ENCODE measurements around the gene TMEM135. TPM values are rescaled to one million over a fixed set of nuclear protein-coding genes. Genes with fewer than 3 reads are reported as not detected.
"Not testable (repeated sequence)": the region's sequence is repeated elsewhere in the genome, so short reads cannot be mapped to it uniquely, and the experiment has no call there.

TMEM135 gene
- polyA plus RNA-seq, 1 of the 3 experiments (the other 2 are of a cell fraction), result 3.0 TPM

DNA sequence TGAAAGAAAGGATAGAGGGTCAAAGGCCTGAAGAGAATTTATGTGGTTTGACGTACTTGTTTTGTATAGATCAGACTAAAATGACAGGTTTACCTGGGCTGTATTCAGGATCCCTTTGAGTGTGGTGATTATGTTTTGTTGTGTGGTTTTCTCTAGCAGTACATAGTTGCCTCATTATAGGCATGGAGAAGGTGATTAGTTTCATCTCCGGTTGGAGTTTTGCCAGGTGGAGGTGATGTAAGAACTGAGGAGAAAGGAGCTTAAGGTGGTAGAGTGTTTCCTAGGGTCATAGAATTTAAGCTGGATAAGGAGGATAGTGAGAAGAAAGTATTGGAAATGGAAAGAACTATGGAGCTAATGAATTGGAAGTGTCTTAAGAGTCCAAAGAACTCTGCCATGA is 229.0 kb downstream of the TMEM135 start:
- ChIA-PET POLR2A (no interaction called here), CTCF (interaction anchor here (1.3 kb wide), 1 partner anchor 15 kb away, joined by 4 read pairs; no protein-coding TSS in a partner anchor)
- no peaks in the 10 kb centered on the region for H3K9me2 ChIP-seq
- H3F3A ChIP-seq (replicated peaks; ENCODE audit: insufficient read depth), result peaks cover 21% of the 10 kb centered on the region
- H3K27ac ChIP-seq (ENCODE audit: low read depth in 2 of 2, low read length in 1 of 2), result no peak overlapping the region
- no peak overlapping the region for H3K4me2 ChIP-seq
- 72% methylated on average over 2 of the region's 2 CpGs for WGBS (ENCODE audit: low lambda C conversion rate)
- TF ChIP-seq MEF2A (IDR thresholded peaks at IDR 0.05; ENCODE audit: borderline replicate concordance, low read depth) (no peak), TEAD4 (IDR thresholded peaks at IDR 0.05; ENCODE audit: borderline replicate concordance, insufficient read depth) (no peak), ELF1 (IDR thresholded peaks at IDR 0.05) (no peak), FOXJ3 (CRISPR knock-in tag; IDR thresholded peaks at IDR 0.05) (no peak), FOSL2 (IDR thresholded peaks at IDR 0.05; ENCODE audit: borderline replicate concordance, low read depth) (no peak), SMC3 (IDR thresholded peaks at IDR 0.05; ENCODE audit: low read depth, low read length) (no peak), IRF3 (IDR thresholded peaks at IDR 0.05; ENCODE audit: low read depth, low read length) (no peak), RXRA (IDR thresholded peaks at IDR 0.05; ENCODE audit: borderline replicate concordance, low read depth) (no peak), REST (IDR thresholded peaks at IDR 0.05; ENCODE audit: low read depth, low read length) (no peak), EZH2phosphoT487 (IDR thresholded peaks at IDR 0.05; ENCODE audit: borderline replicate concordance, low read depth) (no peak), CTCF (IDR thresholded peaks at IDR 0.05) (no peak), JUND (IDR thresholded peaks at IDR 0.05) (no peak), RFX5 (IDR thresholded peaks at IDR 0.05; ENCODE audit: low read length) (no peak), NRF1 (IDR thresholded peaks at IDR 0.05; ENCODE audit: low read depth, low read length) (no peak), POLR2AphosphoS5 (IDR thresholded peaks at IDR 0.05; ENCODE audit: low read depth, low read length) (no peak), GABPA (IDR thresholded peaks at IDR 0.05; ENCODE audit: low read depth) (no peak), NFIC (IDR thresholded peaks at IDR 0.05; ENCODE audit: borderline replicate concordance) (no peak), FOXM1 (IDR thresholded peaks at IDR 0.05; ENCODE audit: low read depth) (no peak), PBX3 (IDR thresholded peaks at IDR 0.05) (no peak)
- TF ChIP-seq, protein P1, sequence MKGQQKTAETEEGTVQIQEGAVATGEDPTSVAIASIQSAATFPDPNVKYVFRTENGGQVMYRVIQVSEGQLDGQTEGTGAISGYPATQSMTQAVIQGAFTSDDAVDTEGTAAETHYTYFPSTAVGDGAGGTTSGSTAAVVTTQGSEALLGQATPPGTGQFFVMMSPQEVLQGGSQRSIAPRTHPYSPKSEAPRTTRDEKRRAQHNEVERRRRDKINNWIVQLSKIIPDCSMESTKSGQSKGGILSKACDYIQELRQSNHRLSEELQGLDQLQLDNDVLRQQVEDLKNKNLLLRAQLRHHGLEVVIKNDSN (IDR thresholded peaks at IDR 0.05; ENCODE audit: borderline replicate concordance, low read depth), result no peak
- H3K27me3 ChIP-seq (ENCODE audit: insufficient read depth), result no peaks in the 10 kb centered on the region
- H3K4me1 ChIP-seq (ENCODE audit: control insufficient read depth in 1 of 2, insufficient read depth in 2 of 2, low read depth in 1 of 2, low read length in 1 of 2), result peaks cover 0 to 38% of the 10 kb centered on the region in 2 experiments; a peak in 2 of 4 replicates
- H4K20me1 ChIP-seq (ENCODE audit: insufficient read depth), result no peaks in the 10 kb centered on the region
- no peak for DNase-seq
- H3K9ac ChIP-seq, result no peak overlapping the region
- no peak overlapping the region for H2AFZ ChIP-seq (ENCODE audit: low read depth)
- H3K79me2 ChIP-seq (ENCODE audit: insufficient read depth), result no peaks in the 10 kb centered on the region
- no peak overlapping the region for H3K4me3 ChIP-seq (ENCODE audit: low read depth in 2 of 2, low read length in 1 of 2)
- no peaks in the 10 kb centered on the region for H3K36me3 ChIP-seq (replicated peaks in 1 of 2; ENCODE audit: control insufficient read depth in 1 of 2, insufficient read depth in 2 of 2, low read length in 1 of 2)
- H3K9me3 ChIP-seq, result no peaks in the 10 kb centered on the region

DNA sequence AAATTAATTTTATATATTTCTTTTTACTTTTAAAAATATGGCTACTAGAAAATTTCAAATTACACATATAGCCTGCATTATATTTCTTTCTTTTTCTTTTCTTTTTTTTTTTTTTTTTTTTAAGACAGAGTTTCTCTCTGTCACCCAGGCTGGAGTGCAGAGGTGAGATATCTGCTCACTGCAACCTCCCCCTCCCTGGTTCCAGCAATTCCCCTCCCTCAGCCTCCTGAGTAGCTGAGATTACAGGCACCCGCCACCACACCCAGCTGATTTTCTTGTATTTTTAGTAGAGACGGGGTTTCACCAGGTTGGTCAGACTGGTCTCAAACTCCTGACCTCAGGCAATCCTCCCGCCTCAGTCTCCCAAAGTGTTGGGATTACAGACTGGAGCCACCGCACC is 234.2 kb downstream of the TMEM135 start:
- CTCF ChIA-PET; H3K79me2 ChIP-seq (ENCODE audit: insufficient read depth); POLR2A ChIA-PET; H2AFZ ChIP-seq (ENCODE audit: low read depth); H3K9me2 ChIP-seq; H3K4me3 ChIP-seq (ENCODE audit: low read depth in 2 of 2, low read length in 1 of 2); H3K4me1 ChIP-seq (ENCODE audit: control insufficient read depth in 1 of 2, insufficient read depth in 2 of 2, low read depth in 1 of 2, low read length in 1 of 2); H4K20me1 ChIP-seq (ENCODE audit: insufficient read depth); H3K36me3 ChIP-seq (replicated peaks in 1 of 2; ENCODE audit: control insufficient read depth in 1 of 2, insufficient read depth in 2 of 2, low read length in 1 of 2); H3F3A ChIP-seq (replicated peaks; ENCODE audit: insufficient read depth); H3K4me2 ChIP-seq; H3K27me3 ChIP-seq (ENCODE audit: insufficient read depth); H3K9ac ChIP-seq; DNase-seq; H3K27ac ChIP-seq (ENCODE audit: low read depth in 2 of 2, low read length in 1 of 2); H3K9me3 ChIP-seq: not testable (repeated sequence)
- WGBS (ENCODE audit: low lambda C conversion rate), result 96% methylated on average over 4 of the region's 4 CpGs

All from SK-N-SH (cell line).